ENCODE data around the gene CCNF.

Gene CCNF

GRCh38 chr16:2469399-2470233 is 40.4 kb downstream of the CCNF start:
- TF ChIP-seq TAF1 (IDR thresholded peaks at IDR 0.05; ENCODE audit: borderline replicate concordance, insufficient read depth, low read length) (no peak), SIN3A (IDR thresholded peaks at IDR 0.05; ENCODE audit: borderline replicate concordance, insufficient read depth, low read length) (no peak), POLR2AphosphoS5 (IDR thresholded peaks at IDR 0.05; ENCODE audit: low read depth, low read length) (no peak), REST (IDR thresholded peaks at IDR 0.05; ENCODE audit: insufficient read depth in 1 of 2, low read depth in 2 of 2, low read length in 2 of 2) (no peak)

- TF ChIP-seq TAF1 (IDR thresholded peaks at IDR 0.05; ENCODE audit: borderline replicate concordance, insufficient read depth, low read length): no peak
- TF ChIP-seq SIN3A (IDR thresholded peaks at IDR 0.05; ENCODE audit: borderline replicate concordance, insufficient read depth, low read length): no peak
- no peak for TF ChIP-seq POLR2AphosphoS5 (IDR thresholded peaks at IDR 0.05; ENCODE audit: low read depth, low read length)
- no peak for TF ChIP-seq REST (IDR thresholded peaks at IDR 0.05; ENCODE audit: insufficient read depth in 1 of 2, low read depth in 2 of 2, low read length in 2 of 2)
- no peak for TF ChIP-seq FOXP2 (optimal IDR thresholded peaks at IDR 0.05; ENCODE audit: borderline replicate concordance, extremely low read depth, extremely low read length, insufficient read depth)
Measured at GRCh38 chr16:2470234-2470601, 41.0 kb downstream of the CCNF start.

GRCh38 chr16:2470603-2471015 is 41.4 kb downstream of the CCNF start:
- TF ChIP-seq SIN3A (IDR thresholded peaks at IDR 0.05; ENCODE audit: borderline replicate concordance, insufficient read depth, low read length) (no peak), FOXP2 (optimal IDR thresholded peaks at IDR 0.05; ENCODE audit: borderline replicate concordance, extremely low read depth, extremely low read length, insufficient read depth) (no peak), TAF1 (IDR thresholded peaks at IDR 0.05; ENCODE audit: borderline replicate concordance, insufficient read depth, low read length) (no peak)

- TF ChIP-seq FOXP2 (optimal IDR thresholded peaks at IDR 0.05; ENCODE audit: borderline replicate concordance, extremely low read depth, extremely low read length, insufficient read depth): no peak
- no peak for TF ChIP-seq TAF1 (IDR thresholded peaks at IDR 0.05; ENCODE audit: borderline replicate concordance, insufficient read depth, low read length)
Measured at GRCh38 chr16:2471016-2471652, 41.9 kb downstream of the CCNF start, which contains the start of gene NTN3. TSS of gene NTN3 (plus strand) at chr16:2471297. CDS start at chr16:2471702, 405 bp downstream.

GRCh38 chr16:2471653-2472487 is 42.6 kb downstream of the CCNF start:
- TF ChIP-seq SIN3A (IDR thresholded peaks at IDR 0.05; ENCODE audit: borderline replicate concordance, insufficient read depth, low read length) (no peak), REST (IDR thresholded peaks at IDR 0.05; ENCODE audit: insufficient read depth in 1 of 2, low read depth in 2 of 2, low read length in 2 of 2) (no peak)

- TF ChIP-seq POLR2AphosphoS5 (IDR thresholded peaks at IDR 0.05; ENCODE audit: low read depth, low read length) (no peak), SIN3A (IDR thresholded peaks at IDR 0.05; ENCODE audit: borderline replicate concordance, insufficient read depth, low read length) (no peak), FOXP2 (optimal IDR thresholded peaks at IDR 0.05; ENCODE audit: borderline replicate concordance, extremely low read depth, extremely low read length, insufficient read depth) (no peak), REST (IDR thresholded peaks at IDR 0.05; ENCODE audit: insufficient read depth in 1 of 2, low read depth in 2 of 2, low read length in 2 of 2) (no peak), TAF1 (IDR thresholded peaks at IDR 0.05; ENCODE audit: borderline replicate concordance, insufficient read depth, low read length) (no peak)
Measured at GRCh38 chr16:2472488-2472864, 43.2 kb downstream of the CCNF start.

Measured in PFSK-1 (cell line).